Right lobe of liver (tissue), 6 donors: ENCODE measurements around the gene EPHB1. TPM values are rescaled to one million over a fixed set of nuclear protein-coding genes. Genes with fewer than 3 reads are reported as not detected.

ENCODE experiments used
- ATAC-seq, 4 donors: fragments of 200-7000 bp; cut with Tn5 transposase; one replicate each; pipeline ENCODE4 v1.9.1; 2020; ENCODE audit warnings: mild to moderate bottlenecking in 4 of 4, moderate library complexity in 4 of 4
- DNase-seq, 3 donors: peaks; one replicate each; pipeline ENCODE4 v3.0.0-alpha.2; 2020
- H3K27ac ChIP-seq, 3 donors: fragments of 200-600 bp; one replicate each; pipeline ENCODE4 v1.8.0; 2022
- H3K27me3 ChIP-seq, 2 donors: fragments of 200-600 bp; one replicate each; pipeline ENCODE4 v1.8.0; 2022
- H3K36me3 ChIP-seq, 4 donors: fragments of 200-600 bp; sonication (generic) in 1 of 4; one replicate each; pipeline versions ENCODE4 v1.5.1 to v1.8.0; 2017 to 2022; ENCODE audit warnings: control low read depth in 1 of 4
- H3K4me1 ChIP-seq, 4 donors: fragments of 200-600 bp; sonication (generic) in 1 of 4; one replicate each; pipeline versions ENCODE4 v1.5.1 to v1.8.0; 2017 to 2022; ENCODE audit warnings: control low read depth in 1 of 4
- H3K4me3 ChIP-seq, 3 donors: fragments of 200-600 bp; one replicate each; pipeline ENCODE4 v1.8.0; 2022
- H3K9me3 ChIP-seq, 4 donors: fragments of 200-600 bp; sonication (generic) in 1 of 4; one replicate each; pipeline versions ENCODE4 v1.5.1 to v1.8.0; 2017 to 2022; ENCODE audit warnings: control low read depth in 1 of 4
- CTCF ChIP-seq, 4 donors: fragments of 200-600 bp in 3 of 4; fragments of 450-650 bp in 1 of 4; IDR thresholded peaks; one replicate each; pipeline versions ENCODE4 v1.5.1 to v1.8.0; 2016 to 2022; ENCODE audit warnings: antibody characterized with exemption in 4 of 4, mild to moderate bottlenecking in 2 of 4
- POLR2A ChIP-seq: fragments of 450-650 bp; IDR thresholded peaks from one replicate; pipeline ENCODE4 v1.6.1; 2017; ENCODE audit warnings: antibody characterized with exemption, mild to moderate bottlenecking
- WGBS: methylation state at CpG from one replicate; pipeline ENCODE4 v1.1.6; 2018; ENCODE audit warnings: low coverage, low lambda C conversion rate; ENCODE audit not compliant: insufficient coverage; ENCODE audit errors: missing lambda C conversion rate; 5-methylcytosine and 5-hydroxymethylcytosine counted together
- intact Hi-C, 2 donors: fragments of 100-400 bp; cut with DNase I; formaldehyde crosslinking; loops; one replicate each; pipeline versions ENCODE4 v1.11.2 to v1.14.1; 2022
- total RNA-seq, 6 experiments: library from RNA; depleted of rRNA in 2 of 6; stranded (reverse); fragments of >200 nt in 2 of 6; fragmentation: NEBNext Ultra II Directional in 3 of 6; extraction: Animal tissue kit (Norgen Biotek cat#: 25700) in 3 of 6; gene quantifications; one replicate each; pipeline versions ENCODE4 v1.1.0 to v1.2.4, GENCODE V29; 2016 to 2023
- donor health status: DM: no; HTN: yes; CAD: no.
- donor health status: DM: no; HTN: no; CAD: no.
- donor health status: DM: no; HTN: no; CAD: no.
- donor health status: DM: no; HTN: yes; CAD: no.
- donor health status: DM: no; HTN: yes; CAD: no.

EPHB1 gene
- total RNA-seq, 6 experiments from 2014 or later: 0.63 to 10.9 (median 1.8) TPM

- H3K4me1 ChIP-seq: no peaks in the 10 kb centered on the region
- WGBS: 90% methylated on average over 1 of the region's 1 CpG
- H3K4me3 ChIP-seq: no peak overlapping the region
- DNase-seq: no peak
- no peak for ATAC-seq
- no peaks in the 10 kb centered on the region for H3K9me3 ChIP-seq
- H3K27ac ChIP-seq: no peak overlapping the region
- H3K27me3 ChIP-seq: no peaks in the 10 kb centered on the region
- intact Hi-C loops: no loop called here
- no peak for TF ChIP-seq CTCF (IDR thresholded peaks at IDR 0.05)
- TF ChIP-seq POLR2A: no peak
- H3K36me3 ChIP-seq: no peaks in the 10 kb centered on the region
These were observed 288.1 kb downstream of the EPHB1 start for GRCh38 chr3:135083179-135083578.

GRCh38 chr3:135083756-135084155 lies 288.7 kb downstream of the EPHB1 start:
- DNase-seq: no peak
- H3K4me3 ChIP-seq: no peak overlapping the region
- WGBS: 73% methylated on average over 1 of the region's 1 CpG
- H3K36me3 ChIP-seq: no peaks in the 10 kb centered on the region
- no peak for ATAC-seq
- intact Hi-C loops: no loop called here
- H3K27ac ChIP-seq: no peak overlapping the region
- no peaks in the 10 kb centered on the region for H3K9me3 ChIP-seq
- no peaks in the 10 kb centered on the region for H3K4me1 ChIP-seq
- no peak for TF ChIP-seq POLR2A
- no peak for TF ChIP-seq CTCF (IDR thresholded peaks at IDR 0.05)
- H3K27me3 ChIP-seq: no peaks in the 10 kb centered on the region

GRCh38 chr3:135084405-135084804 lies 289.3 kb downstream of the EPHB1 start:
- Histone ChIP-seq H3K36me3 (no peaks in the 10 kb centered on the region), H3K9me3 (no peaks in the 10 kb centered on the region), H3K27ac (no peak overlapping the region), H3K4me1 (no peaks in the 10 kb centered on the region), H3K27me3 (no peaks in the 10 kb centered on the region), H3K4me3 (no peak overlapping the region)
- WGBS: 67% methylated on average over 6 of the region's 7 CpGs
- DNase-seq: no peak
- ATAC-seq: no peak
- TF ChIP-seq POLR2A (no peak), CTCF (IDR thresholded peaks at IDR 0.05) (no peak)
- intact Hi-C loops: no loop called here

GRCh38 chr3:135084976-135085375 lies 289.9 kb downstream of the EPHB1 start:
- TF ChIP-seq POLR2A (no peak), CTCF (IDR thresholded peaks at IDR 0.05) (no peak)
- Histone ChIP-seq H3K9me3 (no peaks in the 10 kb centered on the region), H3K4me3 (no peak overlapping the region), H3K4me1 (no peaks in the 10 kb centered on the region), H3K36me3 (no peaks in the 10 kb centered on the region), H3K27ac (no peak overlapping the region), H3K27me3 (no peaks in the 10 kb centered on the region)
- 58% methylated on average over 2 of the region's 3 CpGs for WGBS
- DNase-seq (no peak), ATAC-seq (no peak)
- intact Hi-C loops: no loop called here
